Upper lobe of left lung (tissue), 6 donors: Measurements from ENCODE around the gene ATP6V1F. TPM values are rescaled to one million over a fixed set of nuclear protein-coding genes. Genes with fewer than 3 reads are reported as not detected.
A peak's percentile ranks its signal among the peaks of the same experiment; 100 is the strongest.

Experiments
- ATAC-seq, 2 donors: fragments of 200-7000 bp; cut with Tn5 transposase; one replicate each; pipeline ENCODE4 v1.9.1; 2022; ENCODE audit warnings: mild to moderate bottlenecking in 2 of 2, moderate library complexity in 2 of 2; ENCODE audit not compliant: low FRiP score in 2 of 2
- DNase-seq, 2 donors: peaks; one replicate each; pipeline ENCODE4 v3.0.0-alpha.2; 2019 to 2020
- H3K27ac ChIP-seq, 4 donors: fragments of 200-600 bp; sonication (generic); one replicate each; pipeline ENCODE4 v1.5.1; 2016 to 2019
- H3K27me3 ChIP-seq, 4 donors: fragments of 200-600 bp; sonication (generic); one replicate each; pipeline ENCODE4 v1.5.1; 2017 to 2019
- H3K36me3 ChIP-seq, 4 donors: fragments of 200-600 bp; sonication (generic); one replicate each; pipeline ENCODE4 v1.5.1; 2016 to 2019
- H3K4me1 ChIP-seq, 4 donors: fragments of 200-600 bp; sonication (generic); one replicate each; pipeline ENCODE4 v1.5.1; 2018 to 2019
- H3K4me3 ChIP-seq, 4 donors: fragments of 200-600 bp; sonication (generic); one replicate each; pipeline ENCODE4 v1.5.1; 2017 to 2019; ENCODE audit warnings: mild to moderate bottlenecking in 2 of 4, moderate library complexity in 1 of 4
- H3K9me3 ChIP-seq, 4 donors: fragments of 200-600 bp; sonication (generic); one replicate each; pipeline ENCODE4 v1.5.1; 2018 to 2019
- EP300 ChIP-seq, 4 donors: sonication (generic); formaldehyde crosslinking; IDR thresholded peaks; one replicate each; pipeline ENCODE4 v1.5.1; 2017; ENCODE audit warnings: antibody characterized with exemption in 4 of 4, control low read depth in 2 of 4
- POLR2A ChIP-seq, 4 donors: fragments of 450-650 bp; IDR thresholded peaks; one replicate each; pipeline ENCODE4 v1.5.1; 2016 to 2017; ENCODE audit warnings: antibody characterized with exemption in 4 of 4, mild to moderate bottlenecking in 2 of 4
- POLR2AphosphoS5 ChIP-seq, 2 donors: sonication (generic); formaldehyde crosslinking; IDR thresholded peaks; one replicate each; pipeline ENCODE4 v1.5.1; 2017; ENCODE audit warnings: antibody characterized with exemption in 2 of 2
- WGBS, 2 donors: methylation state at CpG; one replicate each; pipeline ENCODE4 v1.1.5; 2017 to 2018; 5-methylcytosine and 5-hydroxymethylcytosine counted together
- total RNA-seq, 6 donors: library from RNA; depleted of rRNA in 4 of 6; stranded (reverse); fragments of >200 nt in 4 of 6; gene quantifications; one replicate each; pipeline versions ENCODE4 v1.1.0 to v1.2.1, GENCODE V29; 2016 to 2021
- TF ChIP-seq, protein P1 (sequence below), 6 experiments: fragments of 450-650 bp in 4 of 6; fragments of 200-600 bp in 2 of 6; sonication (generic) in 2 of 6; IDR thresholded peaks; one replicate each; pipeline ENCODE4 v1.5.1; 2016 to 2019; ENCODE audit warnings: antibody characterized with exemption in 6 of 6
- donor health status: DM: no; HTN: no; CAD: no; lungs with moderate emphysema.
- donor health status: DM: no; HTN: yes; CAD: no; lungs with severe emphysema.

Gene ATP6V1F
- total RNA-seq, 6 donors from 2014 or later: 99.8 to 224 (median 156) TPM

DNA sequence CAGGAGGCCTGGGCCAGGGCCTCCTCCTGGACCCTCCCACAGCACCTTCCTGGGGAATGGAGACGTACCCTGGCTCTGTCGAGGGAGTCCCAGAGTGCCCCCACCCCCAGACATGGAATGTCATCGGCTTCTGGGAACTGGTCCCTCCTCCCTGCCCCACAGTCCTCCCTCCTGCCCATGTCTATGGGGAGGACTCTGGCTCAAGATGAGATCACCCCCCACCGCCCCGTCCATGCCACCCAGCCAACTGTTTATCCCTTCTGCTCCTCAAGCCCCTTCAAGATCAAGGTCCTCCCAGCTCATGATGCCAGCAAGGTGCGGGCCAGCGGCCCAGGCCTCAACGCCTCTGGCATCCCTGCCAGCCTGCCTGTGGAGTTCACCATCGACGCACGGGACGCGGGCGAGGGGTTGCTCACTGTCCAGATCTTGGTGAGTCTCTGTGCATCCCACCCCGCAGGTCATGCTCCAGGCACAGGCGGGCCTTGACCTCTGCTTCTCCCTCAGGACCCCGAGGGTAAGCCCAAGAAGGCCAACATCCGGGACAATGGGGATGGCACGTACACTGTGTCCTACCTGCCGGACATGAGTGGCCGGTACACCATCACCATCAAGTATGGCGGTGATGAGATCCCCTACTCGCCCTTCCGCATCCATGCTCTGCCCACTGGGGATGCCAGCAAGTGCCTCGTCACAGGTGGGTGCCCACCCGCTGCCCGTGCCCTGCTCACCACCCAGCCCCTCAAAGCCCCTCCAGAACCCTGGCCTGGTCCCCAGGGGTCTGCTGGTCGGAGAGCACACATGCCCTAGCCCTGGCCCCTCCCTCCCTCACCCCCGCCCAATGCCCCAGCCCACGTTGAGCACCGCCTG, 14.1 kb upstream of the ATP6V1F start:
- ATAC-seq (no peak), DNase-seq (peak in 1 of 2 donors; percentile 83)
- no peaks in the 10 kb centered on the region for H3K9me3 ChIP-seq
- no peaks in the 10 kb centered on the region for H3K4me1 ChIP-seq
- no peak overlapping the region for H3K27ac ChIP-seq
- WGBS, 2 donors: 95 to 96% methylated on average over 17 to 31 of the region's 31 CpGs
- no peak for TF ChIP-seq EP300 (IDR thresholded peaks at IDR 0.05)
- TF ChIP-seq POLR2A (IDR thresholded peaks at IDR 0.05): no peak
- TF ChIP-seq POLR2AphosphoS5 (IDR thresholded peaks at IDR 0.05): no peak
- TF ChIP-seq, protein P1, sequence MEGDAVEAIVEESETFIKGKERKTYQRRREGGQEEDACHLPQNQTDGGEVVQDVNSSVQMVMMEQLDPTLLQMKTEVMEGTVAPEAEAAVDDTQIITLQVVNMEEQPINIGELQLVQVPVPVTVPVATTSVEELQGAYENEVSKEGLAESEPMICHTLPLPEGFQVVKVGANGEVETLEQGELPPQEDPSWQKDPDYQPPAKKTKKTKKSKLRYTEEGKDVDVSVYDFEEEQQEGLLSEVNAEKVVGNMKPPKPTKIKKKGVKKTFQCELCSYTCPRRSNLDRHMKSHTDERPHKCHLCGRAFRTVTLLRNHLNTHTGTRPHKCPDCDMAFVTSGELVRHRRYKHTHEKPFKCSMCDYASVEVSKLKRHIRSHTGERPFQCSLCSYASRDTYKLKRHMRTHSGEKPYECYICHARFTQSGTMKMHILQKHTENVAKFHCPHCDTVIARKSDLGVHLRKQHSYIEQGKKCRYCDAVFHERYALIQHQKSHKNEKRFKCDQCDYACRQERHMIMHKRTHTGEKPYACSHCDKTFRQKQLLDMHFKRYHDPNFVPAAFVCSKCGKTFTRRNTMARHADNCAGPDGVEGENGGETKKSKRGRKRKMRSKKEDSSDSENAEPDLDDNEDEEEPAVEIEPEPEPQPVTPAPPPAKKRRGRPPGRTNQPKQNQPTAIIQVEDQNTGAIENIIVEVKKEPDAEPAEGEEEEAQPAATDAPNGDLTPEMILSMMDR (IDR thresholded peaks at IDR 0.05): no peak
- no peak overlapping the region for H3K4me3 ChIP-seq
- H3K27me3 ChIP-seq: no peaks in the 10 kb centered on the region
- no peaks in the 10 kb centered on the region for H3K36me3 ChIP-seq

DNA sequence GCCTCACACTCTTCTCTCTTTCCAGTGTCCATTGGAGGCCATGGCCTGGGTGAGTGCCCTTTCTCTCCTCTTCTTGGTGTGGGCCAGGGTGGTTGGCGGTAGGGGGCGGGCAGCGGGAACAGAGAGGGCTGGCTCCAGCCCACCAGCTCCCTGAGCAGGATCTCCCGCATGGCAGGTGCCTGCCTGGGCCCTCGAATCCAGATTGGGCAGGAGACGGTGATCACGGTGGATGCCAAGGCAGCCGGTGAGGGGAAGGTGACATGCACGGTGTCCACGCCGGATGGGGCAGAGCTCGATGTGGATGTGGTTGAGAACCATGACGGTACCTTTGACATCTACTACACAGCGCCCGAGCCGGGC, 13.5 kb upstream of the ATP6V1F start:
- H3K4me3 ChIP-seq: no peak overlapping the region
- no peaks in the 10 kb centered on the region for H3K9me3 ChIP-seq
- 95 to 96% methylated on average over 15 to 16 of the region's 16 CpGs for WGBS, 2 donors
- no peak for TF ChIP-seq EP300 (IDR thresholded peaks at IDR 0.05)
- TF ChIP-seq POLR2A (IDR thresholded peaks at IDR 0.05): no peak
- no peak for TF ChIP-seq POLR2AphosphoS5 (IDR thresholded peaks at IDR 0.05)
- TF ChIP-seq, protein P1 (IDR thresholded peaks at IDR 0.05): no peak
- H3K27ac ChIP-seq: no peak overlapping the region
- no peaks in the 10 kb centered on the region for H3K27me3 ChIP-seq
- no peaks in the 10 kb centered on the region for H3K36me3 ChIP-seq
- ATAC-seq (no peak), DNase-seq (peak in 1 of 2 donors; percentile 50)
- H3K4me1 ChIP-seq: no peaks in the 10 kb centered on the region

DNA sequence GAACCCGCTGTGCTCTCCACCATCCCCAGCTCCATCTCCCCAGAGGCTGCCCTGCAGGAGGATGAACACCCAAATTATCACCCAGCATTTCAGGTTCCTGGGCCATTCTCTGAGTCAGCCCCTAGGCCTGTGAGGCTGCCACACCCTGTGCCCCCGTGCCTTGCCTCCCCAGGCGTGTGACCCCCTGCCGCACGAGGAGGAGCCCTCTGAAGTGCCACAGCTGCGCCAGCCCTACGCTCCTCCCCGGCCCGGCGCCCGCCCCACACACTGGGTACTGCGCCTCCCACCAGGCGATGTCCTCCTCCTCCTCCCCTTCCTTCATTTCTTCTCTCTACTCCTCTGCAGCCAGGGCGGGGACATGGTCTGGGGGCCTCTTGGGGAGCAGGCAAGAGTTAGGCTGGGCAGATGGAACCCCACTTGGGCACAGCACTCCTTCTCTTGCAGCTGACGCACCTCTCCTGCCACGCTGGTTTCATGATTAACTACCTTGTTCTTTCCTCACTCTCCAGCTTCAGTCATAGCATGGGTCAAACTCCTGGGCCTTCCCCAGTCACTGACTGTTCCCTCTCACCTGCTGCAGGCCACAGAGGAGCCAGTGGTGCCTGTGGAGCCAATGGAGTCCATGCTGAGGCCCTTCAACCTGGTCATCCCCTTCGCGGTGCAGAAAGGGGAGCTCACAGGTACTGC, 12.7 kb upstream of the ATP6V1F start:
- H3K27ac ChIP-seq: no peak overlapping the region
- H3K9me3 ChIP-seq: no peaks in the 10 kb centered on the region
- WGBS, 2 donors: 86% methylated on average over 18 of the region's 18 CpGs
- H3K27me3 ChIP-seq: no peaks in the 10 kb centered on the region
- DNase-seq: peak in 1 of 2 donors; percentile 75
- H3K4me3 ChIP-seq: no peak overlapping the region
- no peaks in the 10 kb centered on the region for H3K4me1 ChIP-seq
- no peak for ATAC-seq
- no peak for TF ChIP-seq POLR2AphosphoS5 (IDR thresholded peaks at IDR 0.05)
- TF ChIP-seq, protein P1 (IDR thresholded peaks at IDR 0.05): no peak
- no peak for TF ChIP-seq EP300 (IDR thresholded peaks at IDR 0.05)
- TF ChIP-seq POLR2A (IDR thresholded peaks at IDR 0.05): no peak
- H3K36me3 ChIP-seq: no peaks in the 10 kb centered on the region

DNA sequence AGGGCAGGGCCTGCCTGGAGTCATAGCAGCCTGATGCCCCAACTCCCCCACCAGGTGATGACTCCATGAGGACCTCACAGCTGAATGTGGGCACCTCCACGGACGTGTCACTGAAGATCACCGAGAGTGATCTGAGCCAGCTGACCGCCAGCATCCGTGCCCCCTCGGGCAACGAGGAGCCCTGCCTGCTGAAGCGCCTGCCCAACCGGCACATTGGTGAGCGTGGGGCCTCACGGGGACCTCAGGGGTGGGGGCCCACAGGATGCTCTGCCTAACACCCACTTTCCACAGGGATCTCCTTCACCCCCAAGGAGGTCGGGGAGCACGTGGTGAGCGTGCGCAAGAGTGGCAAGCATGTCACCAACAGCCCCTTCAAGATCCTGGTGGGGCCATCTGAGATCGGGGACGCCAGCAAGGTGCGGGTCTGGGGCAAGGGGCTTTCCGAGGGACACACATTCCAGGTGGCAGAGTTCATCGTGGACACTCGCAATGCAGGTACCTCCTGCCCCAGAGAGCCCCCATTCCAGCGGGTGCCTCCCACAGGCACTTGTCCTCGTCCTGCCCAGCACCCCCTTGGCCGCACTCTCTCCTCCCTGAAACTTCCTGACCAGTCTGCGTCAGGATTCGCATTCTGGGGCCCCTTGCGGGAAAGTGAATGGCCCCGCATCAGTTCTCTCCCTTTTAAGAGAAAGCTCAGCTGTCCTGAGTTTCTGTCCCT, 10.0 kb upstream of the ATP6V1F start:
- ATAC-seq: no peak
- Histone ChIP-seq H3K27me3 (no peaks in the 10 kb centered on the region), H3K27ac (no peak overlapping the region), H3K4me1 (no peaks in the 10 kb centered on the region), H3K9me3 (no peaks in the 10 kb centered on the region), H3K36me3 (no peaks in the 10 kb centered on the region), H3K4me3 (no peak overlapping the region)
- no peak for TF ChIP-seq POLR2AphosphoS5 (IDR thresholded peaks at IDR 0.05)
- TF ChIP-seq, protein P1 (IDR thresholded peaks at IDR 0.05): no peak
- no peak for TF ChIP-seq POLR2A (IDR thresholded peaks at IDR 0.05)
- no peak for TF ChIP-seq EP300 (IDR thresholded peaks at IDR 0.05)
- DNase-seq: peak in 1 of 2 donors; percentile 76
- 88 to 91% methylated on average over 23 to 28 of the region's 28 CpGs for WGBS, 2 donors
